HCT116 (cell line): ENCODE data around the gene JAG1. TPM values are rescaled to one million over a fixed set of nuclear protein-coding genes. Genes with fewer than 3 reads are reported as not detected.

ENCODE experiments used
- ATAC-seq: fragments of 200-7000 bp; cut with Tn5 transposase; 2 replicates; pipeline ENCODE4 v1.9.1; 2020; ENCODE audit warnings: mild to moderate bottlenecking, moderate library complexity
- BruUV-seq: library from RNA; stranded (reverse); fragments of 400-500 nt; replicated peaks from 2 replicates; lab custom pipeline; 2021; lab: Mats Ljungman, UMichigan
- CTCF ChIA-PET: fragments of 300-600 bp; sonication (Branson Sonifier 250); formaldehyde crosslinking; loops from one replicate; lab custom pipeline; 2021; ENCODE audit warnings: antibody characterized with exemption; lab: Charles Lee
- POLR2A ChIA-PET: fragments of 300-600, 350-600 bp; sonication (Branson Sonifier 250); formaldehyde crosslinking; loops from one replicate; lab custom pipeline; 2021; ENCODE audit warnings: antibody characterized with exemption; lab: Charles Lee
- RAD21 ChIA-PET, 2 experiments: fragments of 300-600 bp; sonication (Branson Sonifier 250); formaldehyde crosslinking; loops; one replicate each; lab custom pipeline; 2023; ENCODE audit warnings: low total read pairs in 2 of 2; ENCODE audit not compliant: uncharacterized antibody in 2 of 2, unreplicated experiment in 2 of 2, low non-redundant PET in 1 of 2; lab: Charles Lee
- DNase-seq: peaks from one replicate; pipeline ENCODE4 v3.0.0-alpha.2; 2010; ENCODE audit warnings: low read depth, low spot score
- H2AFZ ChIP-seq: fragments of 200-600 bp; shearing (Covaris generic), sonication (generic); 2 replicates; pipeline ENCODE4 v1.6.1; 2017; ENCODE audit warnings: low read depth, mixed run types, mixed read lengths, antibody characterized with exemption, low read length; ENCODE audit not compliant: poor library complexity, severe bottlenecking
- H3K27ac ChIP-seq: 2 replicates; pipeline ENCODE4 v1.5.1; 2012; ENCODE audit warnings: low read depth, low read length
- H3K27me3 ChIP-seq: fragments of 200-600 bp; sonication (generic); 2 replicates; pipeline ENCODE4 v1.6.1; 2016; ENCODE audit warnings: mixed run types, low read length, mixed read lengths; ENCODE audit not compliant: insufficient read depth
- H3K36me3 ChIP-seq, 2 experiments: fragments of 200-500 bp in 1 of 2; fragments of 200-600 bp in 1 of 2; sonication (Bioruptor generic) in 1 of 2; sonication (generic) in 1 of 2; 2 replicates each; pipeline versions ENCODE4 v1.5.1 to v1.6.1; 2014 to 2016; ENCODE audit warnings: low read length in 2 of 2, inconsistent platforms in 1 of 2, mixed read lengths in 1 of 2, mixed run types in 1 of 2; ENCODE audit not compliant: insufficient read depth in 2 of 2, control insufficient read depth in 1 of 2
- H3K4me1 ChIP-seq, 2 experiments: fragments of 200-600 bp in 1 of 2; sonication (generic) in 1 of 2; 2 replicates each; pipeline versions ENCODE4 v1.5.1 to v1.6.1; 2012 to 2017; ENCODE audit warnings: low read length in 2 of 2, inconsistent platforms in 1 of 2, mild to moderate bottlenecking in 1 of 2, mixed read lengths in 1 of 2, mixed run types in 1 of 2, moderate library complexity in 1 of 2; ENCODE audit not compliant: insufficient read depth in 2 of 2, control insufficient read depth in 1 of 2
- H3K4me2 ChIP-seq: fragments of 200-600 bp; sonication (generic); 2 replicates; pipeline ENCODE4 v1.6.1; 2017; ENCODE audit warnings: mixed run types, low read length, mixed read lengths
- H3K4me3 ChIP-seq, 2 experiments: fragments of 200-600 bp in 1 of 2; sonication (generic) in 1 of 2; replicated peaks in 1 of 2; 2 replicates each; pipeline ENCODE4 v1.5.1; 2011 to 2016; ENCODE audit warnings: low read length in 2 of 2, control low read depth in 1 of 2, low read depth in 1 of 2, mild to moderate bottlenecking in 1 of 2, mixed read lengths in 1 of 2, mixed run types in 1 of 2
- H3K79me2 ChIP-seq: fragments of 200-600 bp; sonication (generic); 2 replicates; pipeline ENCODE4 v1.6.1; 2017; ENCODE audit warnings: mild to moderate bottlenecking, mixed run types, low read length, moderate library complexity, mixed read lengths; ENCODE audit not compliant: insufficient read depth
- H3K9ac ChIP-seq: fragments of 200-600 bp; sonication (generic); 2 replicates; pipeline ENCODE4 v1.6.1; 2016; ENCODE audit warnings: low read length, mixed read lengths
- H3K9me2 ChIP-seq: fragments of 200-600 bp; sonication (generic), shearing (Covaris generic); 2 replicates; pipeline ENCODE4 v1.6.1; 2017; ENCODE audit warnings: mixed run types, mild to moderate bottlenecking, moderate library complexity; ENCODE audit not compliant: insufficient read depth
- H3K9me3 ChIP-seq, 2 experiments: fragments of 200-500 bp in 1 of 2; fragments of 200-600 bp in 1 of 2; sonication (Bioruptor generic) in 1 of 2; sonication (generic) in 1 of 2; 2 replicates each; pipeline ENCODE4 v1.6.1; 2014 to 2017; ENCODE audit warnings: low read length in 2 of 2, mixed read lengths in 2 of 2, inconsistent platforms in 1 of 2, low read depth in 1 of 2, mild to moderate bottlenecking in 1 of 2, mixed run types in 1 of 2, moderate library complexity in 1 of 2; ENCODE audit not compliant: control insufficient read depth in 1 of 2, insufficient read depth in 1 of 2
- H4K20me1 ChIP-seq: fragments of 200-600 bp; sonication (generic), shearing (Covaris generic); 2 replicates; pipeline ENCODE4 v1.6.1; 2017; ENCODE audit warnings: mixed run types, mild to moderate bottlenecking, moderate library complexity; ENCODE audit not compliant: insufficient read depth
- CEBPB ChIP-seq: IDR thresholded peaks from 2 replicates; pipeline ENCODE4 v1.6.1; 2012; ENCODE audit warnings: low read depth
- EGR1 ChIP-seq: IDR thresholded peaks from 2 replicates; pipeline ENCODE4 v1.6.1; 2012; ENCODE audit warnings: low read depth
- EZH2 ChIP-seq: fragments of 200-600 bp; sonication (generic); IDR thresholded peaks from 2 replicates; pipeline ENCODE4 v1.6.1; 2017; ENCODE audit warnings: antibody characterized with exemption, mixed run types
- POLR2A ChIP-seq: IDR thresholded peaks from 2 replicates; pipeline ENCODE4 v1.7.0; 2011; ENCODE audit warnings: borderline replicate concordance; ENCODE audit not compliant: insufficient read depth, insufficient read length; ENCODE audit errors: extremely low read depth
- SIN3A ChIP-seq: IDR thresholded peaks from 2 replicates; pipeline ENCODE4 v1.6.1; 2012; ENCODE audit warnings: low read depth
- SP1 ChIP-seq: IDR thresholded peaks from 2 replicates; pipeline ENCODE4 v1.6.1; 2012; ENCODE audit warnings: low read depth
- YY1 ChIP-seq: IDR thresholded peaks from 2 replicates; pipeline ENCODE4 v1.6.1; 2011; ENCODE audit warnings: low read length, low read depth, moderate library complexity, mild to moderate bottlenecking; ENCODE audit not compliant: insufficient replicate concordance; ENCODE audit errors: extremely low read depth
- ZNF274 ChIP-seq: fragments of 200-500 bp; sonication (Bioruptor generic); IDR thresholded peaks from 2 replicates; pipeline ENCODE4 v1.6.1; 2014; ENCODE audit warnings: mild to moderate bottlenecking, low read depth, low read length, inconsistent platforms
- intact Hi-C: fragments of 100-400 bp; cut with micrococcal nuclease; formaldehyde crosslinking; loops from 2 replicates; pipeline ENCODE4 v1.10.0; 2022
- total RNA-seq: library from RNA; stranded (reverse); gene quantifications from one replicate; pipeline ENCODE4 v1.2.1, GENCODE V29; 2021; ENCODE audit not compliant: unreplicated experiment
- TF ChIP-seq, protein P1 (sequence below): IDR thresholded peaks from 2 replicates; pipeline ENCODE4 v1.6.1; 2012
- TF ChIP-seq, protein P2 (sequence below), 3 experiments: fragments of 200-600 bp in 1 of 3; sonication (generic) in 1 of 3; IDR thresholded peaks in 2 of 3; conservative IDR thresholded peaks in 1 of 3; 2 replicates each; pipeline ENCODE4 v1.5.1; 2012 to 2017; ENCODE audit warnings: low read depth in 2 of 3, low read length in 2 of 3, antibody characterized with exemption in 1 of 3, borderline replicate concordance in 1 of 3, control low read depth in 1 of 3, mild to moderate bottlenecking in 1 of 3, mixed read lengths in 1 of 3, mixed run types in 1 of 3, moderate library complexity in 1 of 3; ENCODE audit not compliant: insufficient read depth in 1 of 3
- TF ChIP-seq, protein P3 (sequence below): IDR thresholded peaks from 2 replicates; pipeline ENCODE4 v1.6.1; 2012

The JAG1 gene
- total RNA-seq, 1 experiment from 2014 or later = 31.9 TPM

DNA sequence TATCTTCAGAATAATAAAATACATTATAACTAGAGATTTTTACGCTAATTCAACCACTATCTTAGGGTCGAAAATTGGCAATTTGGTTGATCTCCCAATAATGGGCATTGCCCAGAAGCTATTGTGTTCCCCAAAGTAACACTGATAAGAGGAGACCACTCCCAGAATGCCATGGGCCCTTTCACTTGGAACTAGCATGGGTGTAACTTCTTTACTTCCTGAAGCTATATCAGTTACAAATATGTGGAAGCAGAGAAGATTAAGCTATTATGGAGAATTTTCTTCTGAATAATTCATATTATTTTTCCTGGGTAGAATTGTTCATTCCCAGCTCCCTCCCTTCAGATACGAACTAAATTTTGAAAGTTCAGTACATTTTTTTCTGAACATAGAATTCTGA is 48.2 kb upstream of the JAG1 start:
- DNase-seq (no peak), ATAC-seq (no peak)
- Histone ChIP-seq H4K20me1 (no peaks in the 10 kb centered on the region), H3K9ac (no peak overlapping the region), H3K27me3 (no peaks in the 10 kb centered on the region), H3K36me3 (no peaks in the 10 kb centered on the region), H3K9me2 (no peaks in the 10 kb centered on the region), H3K27ac (no peak overlapping the region), H3K4me3 (no peak overlapping the region), H3K4me2 (no peak overlapping the region), H3K9me3 (no peaks in the 10 kb centered on the region), H3K79me2 (no peaks in the 10 kb centered on the region), H3K4me1 (peaks cover 0 to 6% of the 10 kb centered on the region in 2 experiments; a peak in 1 of 4 replicates), H2AFZ (no peak overlapping the region)
- ChIA-PET POLR2A (no interaction called here), CTCF (no interaction called here), RAD21 (no interaction called here)
- TF ChIP-seq ZNF274 (no peak), EGR1 (no peak), SIN3A (no peak), CEBPB (no peak), YY1 (no peak), SP1 (no peak), POLR2A (no peak), EZH2 (no peak)
- TF ChIP-seq, protein P1, sequence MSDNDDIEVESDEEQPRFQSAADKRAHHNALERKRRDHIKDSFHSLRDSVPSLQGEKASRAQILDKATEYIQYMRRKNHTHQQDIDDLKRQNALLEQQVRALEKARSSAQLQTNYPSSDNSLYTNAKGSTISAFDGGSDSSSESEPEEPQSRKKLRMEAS = no peak
- TF ChIP-seq, protein P2, sequence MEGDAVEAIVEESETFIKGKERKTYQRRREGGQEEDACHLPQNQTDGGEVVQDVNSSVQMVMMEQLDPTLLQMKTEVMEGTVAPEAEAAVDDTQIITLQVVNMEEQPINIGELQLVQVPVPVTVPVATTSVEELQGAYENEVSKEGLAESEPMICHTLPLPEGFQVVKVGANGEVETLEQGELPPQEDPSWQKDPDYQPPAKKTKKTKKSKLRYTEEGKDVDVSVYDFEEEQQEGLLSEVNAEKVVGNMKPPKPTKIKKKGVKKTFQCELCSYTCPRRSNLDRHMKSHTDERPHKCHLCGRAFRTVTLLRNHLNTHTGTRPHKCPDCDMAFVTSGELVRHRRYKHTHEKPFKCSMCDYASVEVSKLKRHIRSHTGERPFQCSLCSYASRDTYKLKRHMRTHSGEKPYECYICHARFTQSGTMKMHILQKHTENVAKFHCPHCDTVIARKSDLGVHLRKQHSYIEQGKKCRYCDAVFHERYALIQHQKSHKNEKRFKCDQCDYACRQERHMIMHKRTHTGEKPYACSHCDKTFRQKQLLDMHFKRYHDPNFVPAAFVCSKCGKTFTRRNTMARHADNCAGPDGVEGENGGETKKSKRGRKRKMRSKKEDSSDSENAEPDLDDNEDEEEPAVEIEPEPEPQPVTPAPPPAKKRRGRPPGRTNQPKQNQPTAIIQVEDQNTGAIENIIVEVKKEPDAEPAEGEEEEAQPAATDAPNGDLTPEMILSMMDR (IDR thresholded peaks at IDR 0.05 in 2 of 3, conservative IDR thresholded peaks at IDR 0.05 in 1 of 3; ENCODE audit: borderline replicate concordance in 1 of 3, insufficient read depth in 1 of 3, low read depth in 2 of 3, low read length in 2 of 3) = no peak
- TF ChIP-seq, protein P3, sequence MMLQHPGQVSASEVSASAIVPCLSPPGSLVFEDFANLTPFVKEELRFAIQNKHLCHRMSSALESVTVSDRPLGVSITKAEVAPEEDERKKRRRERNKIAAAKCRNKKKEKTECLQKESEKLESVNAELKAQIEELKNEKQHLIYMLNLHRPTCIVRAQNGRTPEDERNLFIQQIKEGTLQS = no peak
- intact Hi-C loops = no loop called here
- BruUV-seq = no TSS peak
